Dendritic cell treated with granulocyte-macrophage colony-stimulating factor and Interleukin-4, amounts not matched to agents 40 ng/mL and 50 ng/mL, for 4 days (primary cell): ENCODE results near the gene FHL2.
"Not testable (repeated sequence)": the region's sequence is repeated elsewhere in the genome, so short reads cannot be mapped to it uniquely, and the experiment has no call there.

ENCODE experiments used
- H3K27ac Mint-ChIP-seq: one replicate; pipeline ENCODE4 v1.8.0; 2022; ENCODE audit warnings: mild to moderate bottlenecking, mixed read lengths
- H3K27me3 Mint-ChIP-seq: one replicate; pipeline ENCODE4 v1.8.0; 2022; ENCODE audit warnings: mild to moderate bottlenecking, mixed read lengths
- H3K36me3 Mint-ChIP-seq: one replicate; pipeline ENCODE4 v1.8.0; 2022; ENCODE audit warnings: low read depth, mixed read lengths
- H3K4me1 Mint-ChIP-seq: one replicate; pipeline ENCODE4 v1.8.0; 2022; ENCODE audit warnings: low read depth, mixed read lengths
- H3K4me3 Mint-ChIP-seq: one replicate; pipeline ENCODE4 v1.8.0; 2022; ENCODE audit warnings: mild to moderate bottlenecking, moderate library complexity, mixed read lengths
- H3K9me3 Mint-ChIP-seq: one replicate; pipeline ENCODE4 v1.8.0; 2022; ENCODE audit warnings: mixed read lengths
- intact Hi-C: fragments of 100-400 bp; cut with micrococcal nuclease; formaldehyde crosslinking; loops from one replicate; pipeline ENCODE4 v1.15.0; 2022

The FHL2 gene

DNA sequence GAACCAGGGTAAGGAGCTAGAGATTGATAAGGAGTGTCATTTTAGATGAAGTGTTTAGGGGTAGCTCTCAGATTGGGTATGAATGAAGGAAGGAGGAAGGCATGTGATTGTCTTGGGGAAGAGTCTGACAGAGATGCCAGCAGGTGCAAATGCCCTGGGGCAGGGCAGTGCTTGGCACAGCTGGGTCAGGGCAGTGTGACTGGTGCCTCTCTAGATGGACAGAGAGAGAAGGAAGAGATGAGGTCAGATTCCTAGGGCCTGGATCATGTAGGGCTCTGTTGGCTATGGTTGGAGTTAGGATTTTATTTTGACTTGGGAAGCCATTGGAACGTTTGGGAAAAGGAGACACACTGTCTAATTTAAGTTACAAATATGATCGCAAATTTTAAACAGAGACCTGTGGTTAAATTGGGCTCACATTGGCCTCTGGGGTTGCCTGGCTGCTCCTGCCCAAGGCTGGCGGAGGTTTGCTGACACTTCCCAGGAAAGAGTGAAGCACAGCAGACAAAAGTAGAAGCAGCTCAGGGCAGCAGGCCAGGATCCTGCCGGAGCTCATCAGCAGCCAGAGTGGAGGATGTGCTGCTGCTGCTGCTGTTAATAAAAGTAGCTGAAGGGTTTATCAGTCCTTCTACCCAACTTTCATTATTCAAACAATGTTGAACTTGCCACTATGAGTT, 32.7 kb upstream of the FHL2 start:
- Mint-ChIP-seq H3K9me3 (no peaks in the 10 kb centered on the region), H3K4me1 (no peaks in the 10 kb centered on the region), H3K36me3 (no peaks in the 10 kb centered on the region), H3K27ac (no peak overlapping the region), H3K27me3 (peaks cover 3% of the 10 kb centered on the region), H3K4me3 (no peak overlapping the region)
- intact Hi-C loops: no loop called here

DNA sequence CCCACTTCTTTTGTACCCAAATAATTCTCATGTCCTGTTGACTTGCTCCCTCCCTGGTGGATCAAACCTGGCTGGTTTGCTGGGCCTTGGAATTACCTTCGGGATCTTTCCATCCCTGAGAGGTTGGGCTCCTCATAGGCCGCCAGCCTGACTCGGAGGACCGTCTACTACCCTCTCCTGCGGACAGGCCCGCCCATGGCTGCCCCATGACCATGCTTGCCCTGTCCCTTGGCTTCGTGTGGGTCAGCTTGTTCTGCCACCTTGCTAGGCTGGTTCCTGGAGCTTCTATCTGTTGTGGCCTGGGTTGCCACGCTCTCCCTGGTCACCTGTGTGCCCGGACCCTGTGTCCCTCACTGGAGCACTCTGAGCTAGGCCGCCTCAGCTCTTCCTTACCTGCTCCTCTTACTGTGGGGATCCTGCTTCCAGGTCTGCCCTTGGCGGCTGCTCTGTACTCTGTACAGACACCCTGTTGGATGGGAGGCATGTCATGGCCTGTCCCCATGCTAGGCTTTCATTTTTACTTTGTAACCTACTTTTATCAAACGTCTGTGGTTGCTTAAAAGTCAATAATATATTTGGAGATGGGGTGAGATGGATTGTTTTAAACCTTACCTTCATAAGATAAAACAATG, 29.7 kb upstream of the FHL2 start:
- no peak overlapping the region for H3K27ac Mint-ChIP-seq
- no peak overlapping the region for H3K4me3 Mint-ChIP-seq
- intact Hi-C loops: no loop called here
- H3K9me3 Mint-ChIP-seq: no peaks in the 10 kb centered on the region
- H3K36me3 Mint-ChIP-seq: no peaks in the 10 kb centered on the region
- no peaks in the 10 kb centered on the region for H3K4me1 Mint-ChIP-seq
- peaks cover 6% of the 10 kb centered on the region for H3K27me3 Mint-ChIP-seq

DNA sequence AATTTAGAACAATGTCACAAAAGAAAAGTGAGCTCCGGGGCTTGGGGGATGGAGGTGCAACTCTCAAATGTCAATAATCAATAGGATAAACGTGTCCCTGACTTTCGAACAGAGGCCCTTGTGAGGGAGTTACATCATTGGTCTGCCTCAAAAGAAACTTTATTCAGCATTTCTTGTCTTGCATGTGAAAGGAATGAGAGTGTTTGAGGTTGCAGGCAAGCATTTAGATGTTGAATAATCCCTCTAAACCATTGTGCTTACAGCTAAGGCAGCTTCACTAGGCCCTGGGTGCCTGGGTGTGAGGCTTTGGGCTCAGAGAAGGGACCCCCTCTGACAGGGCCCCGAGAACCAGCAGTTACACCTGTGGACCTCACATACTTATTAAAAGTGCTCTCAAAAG, 28.6 kb upstream of the FHL2 start:
- H3K9me3 Mint-ChIP-seq: no peaks in the 10 kb centered on the region
- H3K27ac Mint-ChIP-seq: no peak overlapping the region
- no peak overlapping the region for H3K4me3 Mint-ChIP-seq
- H3K36me3 Mint-ChIP-seq: no peaks in the 10 kb centered on the region
- H3K4me1 Mint-ChIP-seq: no peaks in the 10 kb centered on the region
- peaks cover 5% of the 10 kb centered on the region for H3K27me3 Mint-ChIP-seq
- intact Hi-C loops: no loop called here

DNA sequence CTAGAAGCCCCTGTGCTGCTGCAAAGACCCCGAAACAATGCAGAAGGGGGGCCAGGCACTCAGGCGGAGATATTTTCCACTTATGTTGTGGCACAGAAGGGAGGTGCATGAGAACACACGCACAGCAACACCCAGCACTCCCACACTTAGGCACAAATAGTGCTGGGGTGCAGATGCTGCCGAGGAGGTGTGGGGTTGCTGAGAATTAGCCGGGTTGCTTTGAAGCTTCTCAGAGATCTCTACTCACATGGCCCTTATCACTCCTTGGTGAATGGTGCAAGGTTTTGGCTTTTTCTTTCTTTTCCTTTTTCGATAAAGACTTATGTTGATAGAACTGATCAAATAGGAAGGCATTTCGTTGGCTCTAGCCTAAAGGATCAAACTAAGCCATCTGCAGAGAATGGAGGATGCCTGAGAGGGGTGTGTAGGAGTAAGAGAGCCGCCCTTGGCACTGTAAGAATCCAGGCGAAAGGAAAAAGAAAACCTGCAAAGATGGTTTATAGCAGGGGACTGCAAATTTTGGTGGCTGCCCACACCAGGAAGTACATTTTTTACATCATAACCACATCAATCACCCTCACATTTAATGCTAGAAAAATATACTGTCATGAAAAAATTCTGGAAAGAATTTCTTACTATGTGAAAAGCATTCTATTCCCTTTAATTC, 27.9 kb upstream of the FHL2 start:
- peaks cover 5% of the 10 kb centered on the region for H3K27me3 Mint-ChIP-seq
- no peaks in the 10 kb centered on the region for H3K4me1 Mint-ChIP-seq
- intact Hi-C loops: no loop called here
- H3K27ac Mint-ChIP-seq: no peak overlapping the region
- H3K36me3 Mint-ChIP-seq: no peaks in the 10 kb centered on the region
- H3K4me3 Mint-ChIP-seq: no peak overlapping the region
- H3K9me3 Mint-ChIP-seq: no peaks in the 10 kb centered on the region

GRCh38 chr2:105425936-105426625, 27.2 kb upstream of the FHL2 start:
- intact Hi-C loops: no loop called here
- Mint-ChIP-seq H3K27ac (no peak overlapping the region), H3K4me3 (no peak overlapping the region)

GRCh38 chr2:105424836-105425235, 26.0 kb upstream of the FHL2 start:
- H3K9me3 Mint-ChIP-seq, H3K27me3 Mint-ChIP-seq, H3K36me3 Mint-ChIP-seq, H3K4me3 Mint-ChIP-seq, H3K27ac Mint-ChIP-seq, H3K4me1 Mint-ChIP-seq, intact Hi-C loops: not testable (repeated sequence)

More at GRCh38 chr2:105425936-105426625, 27.2 kb upstream of the FHL2 start:
- Mint-ChIP-seq H3K27me3 (peaks cover 5% of the 10 kb centered on the region), H3K9me3 (no peaks in the 10 kb centered on the region), H3K36me3 (no peaks in the 10 kb centered on the region), H3K4me1 (no peaks in the 10 kb centered on the region)

DNA sequence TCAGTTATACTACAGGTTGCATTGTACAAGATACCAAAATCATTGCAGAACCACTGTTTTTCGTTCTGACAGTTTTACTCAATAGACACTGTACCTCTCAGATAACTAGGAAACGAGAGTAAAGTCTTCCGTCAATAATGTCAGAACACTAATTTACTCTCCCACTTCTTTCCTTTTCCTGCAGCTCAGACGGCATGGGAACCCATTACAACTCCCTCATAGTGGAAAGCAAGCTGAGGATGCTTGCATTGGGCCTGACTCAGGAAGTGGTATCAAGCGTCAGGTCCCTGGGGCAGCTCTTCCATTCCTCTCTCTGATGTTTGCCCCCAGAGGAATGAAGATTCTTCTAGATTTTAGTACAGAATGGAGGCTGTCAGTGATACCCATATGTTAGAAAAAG, 23.9 kb upstream of the FHL2 start:
- Mint-ChIP-seq H3K36me3 (no peaks in the 10 kb centered on the region), H3K27ac (no peak overlapping the region), H3K4me1 (no peaks in the 10 kb centered on the region), H3K9me3 (no peaks in the 10 kb centered on the region), H3K4me3 (no peak overlapping the region), H3K27me3 (peaks cover 5% of the 10 kb centered on the region)
- intact Hi-C loops: no loop called here

- Mint-ChIP-seq H3K4me3 (no peak overlapping the region), H3K4me1 (no peaks in the 10 kb centered on the region), H3K27ac (no peak overlapping the region), H3K27me3 (peaks cover 1% of the 10 kb centered on the region), H3K9me3 (no peaks in the 10 kb centered on the region), H3K36me3 (no peaks in the 10 kb centered on the region)
- intact Hi-C loops: no loop called here
Measured at GRCh38 chr2:105421053-105421452, 22.2 kb upstream of the FHL2 start.

GRCh38 chr2:105418522-105418921, 19.7 kb upstream of the FHL2 start:
- Mint-ChIP-seq H3K4me3 (no peak overlapping the region), H3K27me3 (no peaks in the 10 kb centered on the region), H3K9me3 (no peaks in the 10 kb centered on the region), H3K27ac (no peak overlapping the region), H3K4me1 (no peaks in the 10 kb centered on the region), H3K36me3 (no peaks in the 10 kb centered on the region)
- intact Hi-C loops: no loop called here

GRCh38 chr2:105417857-105418436, 19.1 kb upstream of the FHL2 start:
- Mint-ChIP-seq H3K4me3 (no peak overlapping the region), H3K9me3 (no peaks in the 10 kb centered on the region), H3K36me3 (no peaks in the 10 kb centered on the region), H3K27me3 (no peaks in the 10 kb centered on the region), H3K4me1 (no peaks in the 10 kb centered on the region), H3K27ac (no peak overlapping the region)
- intact Hi-C loops: no loop called here

GRCh38 chr2:105416156-105416555, 17.3 kb upstream of the FHL2 start:
- no peak overlapping the region for H3K27ac Mint-ChIP-seq

DNA sequence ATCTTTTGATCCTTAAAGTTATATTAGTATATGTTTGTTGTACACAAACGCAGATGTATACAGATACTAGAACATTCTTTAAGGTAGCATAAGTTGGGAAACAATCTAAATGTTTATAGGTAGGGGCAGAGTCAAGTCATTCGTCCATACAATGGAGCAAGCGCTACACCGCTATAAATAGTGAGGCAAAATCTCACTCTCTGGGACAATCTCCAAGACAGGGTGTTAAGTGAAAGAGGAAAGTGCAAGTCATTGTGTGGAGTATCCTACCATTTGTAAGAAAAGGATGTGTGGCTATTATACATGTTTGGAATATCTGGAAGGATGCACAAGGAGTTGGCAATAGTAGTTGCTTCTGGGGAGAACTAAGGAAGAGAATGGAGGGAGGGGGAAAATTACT, 16.2 kb upstream of the FHL2 start:
- Mint-ChIP-seq H3K27ac (no peak overlapping the region), H3K4me1 (no peaks in the 10 kb centered on the region), H3K4me3 (no peak overlapping the region), H3K36me3 (no peaks in the 10 kb centered on the region), H3K27me3 (peaks cover 6% of the 10 kb centered on the region), H3K9me3 (no peaks in the 10 kb centered on the region)
- intact Hi-C loops: no loop called here

More at GRCh38 chr2:105416156-105416555, 17.3 kb upstream of the FHL2 start:
- Mint-ChIP-seq H3K9me3 (no peaks in the 10 kb centered on the region), H3K4me3 (no peak overlapping the region), H3K27me3 (peaks cover 6% of the 10 kb centered on the region), H3K4me1 (no peaks in the 10 kb centered on the region), H3K36me3 (no peaks in the 10 kb centered on the region)
- intact Hi-C loops: no loop called here

GRCh38 chr2:105413206-105413605, 14.4 kb upstream of the FHL2 start:
- Mint-ChIP-seq H3K9me3 (no peaks in the 10 kb centered on the region), H3K27ac (no peak overlapping the region), H3K4me1 (no peaks in the 10 kb centered on the region), H3K27me3 (peaks cover 6% of the 10 kb centered on the region), H3K4me3 (no peak overlapping the region), H3K36me3 (no peaks in the 10 kb centered on the region)
- intact Hi-C loops: no loop called here

- no peak overlapping the region for H3K4me3 Mint-ChIP-seq
- H3K36me3 Mint-ChIP-seq: no peaks in the 10 kb centered on the region
- no peaks in the 10 kb centered on the region for H3K9me3 Mint-ChIP-seq
- peaks cover 6% of the 10 kb centered on the region for H3K27me3 Mint-ChIP-seq
- H3K4me1 Mint-ChIP-seq: no peaks in the 10 kb centered on the region
- no peak overlapping the region for H3K27ac Mint-ChIP-seq
- intact Hi-C loops: no loop called here
Measured at GRCh38 chr2:105412584-105412983, 13.7 kb upstream of the FHL2 start.
